PC-9 (cell line): ENCODE results near the gene THY1.

ENCODE experiments used
- CTCF ChIP-seq: fragments of 200-600 bp; sonication (generic); conservative IDR thresholded peaks from 2 replicates; pipeline ENCODE4 v1.6.1; 2017; ENCODE audit warnings: mixed run types, antibody characterized with exemption, mild to moderate bottlenecking, moderate library complexity
- EZH2 ChIP-seq: fragments of 200-600 bp; sonication (generic); IDR thresholded peaks from 2 replicates; pipeline ENCODE4 v1.8.0; 2017; ENCODE audit warnings: antibody characterized with exemption, low read depth

- TF ChIP-seq CTCF (no peak), EZH2 (no peak)
Observed at GRCh38 chr11:119427279-119427678, 4.3 kb upstream of the THY1 start.
